Choroid plexus epithelial cell (primary cell): ENCODE results near the gene TIMP1.

Experiments used
- DNase-seq: peaks from one replicate; pipeline ENCODE4 v3.0.0-alpha.2; 2010; ENCODE audit warnings: low read depth
- H3K4me3 ChIP-seq: 2 replicates; pipeline ENCODE4 v1.5.1; 2011; ENCODE audit warnings: low read depth, mild to moderate bottlenecking, control low read depth, low read length, moderate library complexity
- CTCF ChIP-seq: conservative IDR thresholded peaks from 2 replicates; pipeline ENCODE4 v1.5.1; 2011; ENCODE audit warnings: low read depth, mild to moderate bottlenecking, control low read depth, inconsistent platforms, low read length, moderate library complexity

The TIMP1 gene

GRCh38 chrX:47573341-47574075 lies 8.7 kb upstream of the TIMP1 start:
- no peak overlapping the region for H3K4me3 ChIP-seq
- DNase-seq, result no peak
- TF ChIP-seq CTCF, result no peak

- H3K4me3 ChIP-seq, result peak overlapping the region; percentile 28
- TF ChIP-seq CTCF, result no peak
- no peak for DNase-seq
These were observed 8.1 kb upstream of the TIMP1 start for GRCh38 chrX:47574076-47574546.

- TF ChIP-seq CTCF, result no peak
- DNase-seq, result no peak
- peak overlapping the region; percentile 28 for H3K4me3 ChIP-seq
These were observed 7.5 kb upstream of the TIMP1 start for GRCh38 chrX:47574547-47575301.

- DNase-seq, result no peak
- H3K4me3 ChIP-seq, result no peak overlapping the region
- TF ChIP-seq CTCF, result no peak
These were observed 6.0 kb upstream of the TIMP1 start for GRCh38 chrX:47576021-47576898.

GRCh38 chrX:47577424-47577823 lies 4.8 kb upstream of the TIMP1 start:
- TF ChIP-seq CTCF, result no peak
- no peak overlapping the region for H3K4me3 ChIP-seq
- DNase-seq, result peak; percentile 55

GRCh38 chrX:47577901-47578300 lies 4.3 kb upstream of the TIMP1 start:
- no peak overlapping the region for H3K4me3 ChIP-seq
- no peak for TF ChIP-seq CTCF
- no peak for DNase-seq
